ENCODE results near the gene MRPL20.

DNA sequence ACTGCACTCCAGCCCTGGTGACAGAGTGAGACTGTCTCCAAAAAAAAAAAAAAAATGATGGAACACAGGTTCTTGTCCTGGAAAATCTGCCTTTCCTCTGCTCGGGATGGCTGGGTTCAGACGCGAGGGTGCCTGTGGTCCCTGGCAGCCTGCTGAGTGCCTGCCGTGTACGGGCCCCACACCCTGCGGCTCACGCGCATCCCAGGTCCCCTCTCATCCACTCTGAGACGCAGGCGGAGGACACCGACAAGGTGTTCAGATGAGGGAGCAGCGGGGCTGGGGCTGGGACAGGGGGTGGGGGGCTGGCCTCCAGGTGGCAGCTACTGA is 18.3 kb upstream of the MRPL20 start:
- TF ChIP-seq ZBTB7A (IDR thresholded peaks at IDR 0.05; ENCODE audit: low read depth): no peak
- TF ChIP-seq FOXM1 (IDR thresholded peaks at IDR 0.05; ENCODE audit: borderline replicate concordance, low read depth): no peak
- no peak for TF ChIP-seq NFIC (IDR thresholded peaks at IDR 0.05)
- no peak for TF ChIP-seq USF1 (IDR thresholded peaks at IDR 0.05)
- TF ChIP-seq, protein P1, sequence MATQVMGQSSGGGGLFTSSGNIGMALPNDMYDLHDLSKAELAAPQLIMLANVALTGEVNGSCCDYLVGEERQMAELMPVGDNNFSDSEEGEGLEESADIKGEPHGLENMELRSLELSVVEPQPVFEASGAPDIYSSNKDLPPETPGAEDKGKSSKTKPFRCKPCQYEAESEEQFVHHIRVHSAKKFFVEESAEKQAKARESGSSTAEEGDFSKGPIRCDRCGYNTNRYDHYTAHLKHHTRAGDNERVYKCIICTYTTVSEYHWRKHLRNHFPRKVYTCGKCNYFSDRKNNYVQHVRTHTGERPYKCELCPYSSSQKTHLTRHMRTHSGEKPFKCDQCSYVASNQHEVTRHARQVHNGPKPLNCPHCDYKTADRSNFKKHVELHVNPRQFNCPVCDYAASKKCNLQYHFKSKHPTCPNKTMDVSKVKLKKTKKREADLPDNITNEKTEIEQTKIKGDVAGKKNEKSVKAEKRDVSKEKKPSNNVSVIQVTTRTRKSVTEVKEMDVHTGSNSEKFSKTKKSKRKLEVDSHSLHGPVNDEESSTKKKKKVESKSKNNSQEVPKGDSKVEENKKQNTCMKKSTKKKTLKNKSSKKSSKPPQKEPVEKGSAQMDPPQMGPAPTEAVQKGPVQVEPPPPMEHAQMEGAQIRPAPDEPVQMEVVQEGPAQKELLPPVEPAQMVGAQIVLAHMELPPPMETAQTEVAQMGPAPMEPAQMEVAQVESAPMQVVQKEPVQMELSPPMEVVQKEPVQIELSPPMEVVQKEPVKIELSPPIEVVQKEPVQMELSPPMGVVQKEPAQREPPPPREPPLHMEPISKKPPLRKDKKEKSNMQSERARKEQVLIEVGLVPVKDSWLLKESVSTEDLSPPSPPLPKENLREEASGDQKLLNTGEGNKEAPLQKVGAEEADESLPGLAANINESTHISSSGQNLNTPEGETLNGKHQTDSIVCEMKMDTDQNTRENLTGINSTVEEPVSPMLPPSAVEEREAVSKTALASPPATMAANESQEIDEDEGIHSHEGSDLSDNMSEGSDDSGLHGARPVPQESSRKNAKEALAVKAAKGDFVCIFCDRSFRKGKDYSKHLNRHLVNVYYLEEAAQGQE (IDR thresholded peaks at IDR 0.05; ENCODE audit: low read depth): no peak
- no peak for TF ChIP-seq YY1 (IDR thresholded peaks at IDR 0.05; ENCODE audit: low read depth)
- TF ChIP-seq TAF1 (IDR thresholded peaks at IDR 0.05; ENCODE audit: low read depth): no peak
- TF ChIP-seq CREB1 (IDR thresholded peaks at IDR 0.05; ENCODE audit: low read depth): no peak
- no peak for TF ChIP-seq TEAD4 (IDR thresholded peaks at IDR 0.05)

Data from Ishikawa (cell line).